Stomach smooth muscle (tissue), 2 donors: ENCODE data around the gene USP6NL.

Source experiments
- H3K27ac ChIP-seq: one replicate; pipeline ENCODE4 v1.7.0; 2013; ENCODE audit warnings: mild to moderate bottlenecking, low read length, inconsistent platforms
- H3K27me3 ChIP-seq, 2 donors: one replicate each; pipeline ENCODE4 v1.7.0; 2013; ENCODE audit warnings: low read length in 2 of 2; ENCODE audit not compliant: insufficient read depth in 2 of 2, control insufficient read depth in 1 of 2
- H3K36me3 ChIP-seq, 2 donors: one replicate each; pipeline ENCODE4 v1.7.0; 2013; ENCODE audit warnings: low read length in 2 of 2; ENCODE audit not compliant: control insufficient read depth in 2 of 2, insufficient read depth in 2 of 2
- H3K4me1 ChIP-seq: one replicate; pipeline ENCODE4 v1.7.0; 2013; ENCODE audit warnings: low read length; ENCODE audit not compliant: control insufficient read depth, insufficient read depth
- H3K4me3 ChIP-seq, 2 donors: one replicate each; pipeline ENCODE4 v1.7.0; 2013; ENCODE audit warnings: low read length in 2 of 2
- H3K9ac ChIP-seq, 2 donors: one replicate each; pipeline ENCODE4 v1.7.0; 2013; ENCODE audit warnings: low read length in 2 of 2, mild to moderate bottlenecking in 1 of 2
- H3K9me3 ChIP-seq, 2 donors: one replicate each; pipeline ENCODE4 v1.7.0; 2013; ENCODE audit warnings: low read length in 2 of 2; ENCODE audit not compliant: control insufficient read depth in 2 of 2
- donor health status: healthy.
- donor health status: Pancreatic carcinoma.

USP6NL gene

DNA sequence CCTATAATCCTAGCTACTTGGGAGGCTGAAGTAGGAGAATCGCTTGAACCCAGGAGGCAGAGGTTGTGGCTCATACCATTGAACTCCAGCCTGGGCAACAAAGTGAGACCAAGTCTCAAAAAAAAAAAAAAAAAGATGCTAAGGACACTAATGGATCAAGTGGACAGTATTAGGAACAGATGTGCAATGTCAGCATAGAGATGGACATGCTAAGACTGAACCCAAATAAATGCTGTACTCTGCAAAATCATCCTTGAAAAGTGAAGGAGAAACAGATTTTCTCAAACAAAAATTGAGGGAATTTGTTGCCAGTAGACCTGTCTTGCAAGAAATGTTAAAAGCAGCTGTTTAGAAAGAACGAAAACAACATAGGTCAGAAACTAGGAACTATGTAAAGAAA, 194.5 kb downstream of the USP6NL start:
- Histone ChIP-seq H3K4me3 (no peak overlapping the region), H3K36me3 (no peaks in the 10 kb centered on the region), H3K9me3 (peaks cover 5 to 11% of the 10 kb centered on the region in 2 donors), H3K9ac (no peak overlapping the region), H3K4me1 (no peaks in the 10 kb centered on the region), H3K27ac (no peak overlapping the region), H3K27me3 (no peaks in the 10 kb centered on the region)

DNA sequence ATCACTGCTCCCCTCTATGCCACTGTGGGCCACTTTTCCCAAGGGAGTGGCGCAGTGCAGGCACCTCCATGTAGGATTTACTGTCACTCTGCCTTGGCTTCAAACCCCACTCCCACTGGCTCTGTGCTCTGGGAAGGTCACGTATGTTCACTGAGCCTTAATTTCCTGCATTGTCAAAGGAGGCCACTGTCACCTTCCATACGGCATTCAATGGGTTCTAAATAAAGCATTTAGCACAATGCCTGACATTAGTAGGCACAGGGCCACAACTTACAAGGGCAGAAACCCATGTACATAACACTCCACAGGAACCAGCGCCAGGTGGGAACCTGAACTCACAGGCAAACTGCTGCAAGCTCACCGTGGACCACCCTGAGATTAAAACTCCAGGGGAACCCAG, 196.4 kb downstream of the USP6NL start:
- no peak overlapping the region for H3K9ac ChIP-seq
- no peak overlapping the region for H3K27ac ChIP-seq
- peaks cover 4 to 6% of the 10 kb centered on the region in 2 donors for H3K9me3 ChIP-seq
- H3K4me1 ChIP-seq = no peaks in the 10 kb centered on the region
- no peak overlapping the region for H3K4me3 ChIP-seq
- H3K27me3 ChIP-seq = no peaks in the 10 kb centered on the region
- H3K36me3 ChIP-seq = no peaks in the 10 kb centered on the region

DNA sequence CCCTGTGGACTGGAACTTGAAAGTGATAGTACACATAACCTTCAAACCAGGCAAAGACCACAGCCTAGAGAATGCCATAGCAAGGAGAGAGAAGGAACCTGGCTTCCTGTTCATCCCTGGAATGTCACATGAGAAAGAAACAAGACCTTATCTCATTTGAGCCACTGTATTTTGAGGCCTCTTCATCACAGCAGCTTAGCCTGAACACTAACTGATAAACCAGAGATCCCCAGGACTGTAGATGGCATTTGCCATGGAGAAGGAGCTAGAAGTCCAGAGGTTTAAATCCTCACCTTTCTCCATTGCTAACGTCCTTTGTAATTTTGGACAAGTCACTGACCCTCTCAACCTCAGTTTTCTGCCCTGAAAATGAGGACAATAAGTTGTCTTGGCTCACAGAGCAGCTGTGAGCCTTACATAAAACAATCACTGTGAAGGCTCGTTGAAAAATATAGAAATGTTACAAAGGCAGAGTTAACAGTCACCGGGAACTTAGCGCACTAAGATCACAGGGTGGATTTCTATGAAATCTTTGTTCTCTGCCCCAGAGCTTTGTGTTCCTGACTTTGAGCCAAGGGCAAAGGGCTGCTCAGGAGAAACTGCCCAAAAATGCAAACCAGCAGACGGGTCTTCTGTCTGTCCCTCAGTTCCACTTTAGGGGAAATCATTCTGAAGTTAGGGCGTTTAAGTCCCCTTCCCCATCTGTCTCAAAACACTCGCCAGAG, 197.0 kb downstream of the USP6NL start:
- Histone ChIP-seq H3K36me3 (no peaks in the 10 kb centered on the region), H3K9me3 (peaks cover 4 to 6% of the 10 kb centered on the region in 2 donors), H3K4me1 (no peaks in the 10 kb centered on the region), H3K27ac (no peak overlapping the region), H3K27me3 (no peaks in the 10 kb centered on the region), H3K4me3 (no peak overlapping the region), H3K9ac (no peak overlapping the region)

DNA sequence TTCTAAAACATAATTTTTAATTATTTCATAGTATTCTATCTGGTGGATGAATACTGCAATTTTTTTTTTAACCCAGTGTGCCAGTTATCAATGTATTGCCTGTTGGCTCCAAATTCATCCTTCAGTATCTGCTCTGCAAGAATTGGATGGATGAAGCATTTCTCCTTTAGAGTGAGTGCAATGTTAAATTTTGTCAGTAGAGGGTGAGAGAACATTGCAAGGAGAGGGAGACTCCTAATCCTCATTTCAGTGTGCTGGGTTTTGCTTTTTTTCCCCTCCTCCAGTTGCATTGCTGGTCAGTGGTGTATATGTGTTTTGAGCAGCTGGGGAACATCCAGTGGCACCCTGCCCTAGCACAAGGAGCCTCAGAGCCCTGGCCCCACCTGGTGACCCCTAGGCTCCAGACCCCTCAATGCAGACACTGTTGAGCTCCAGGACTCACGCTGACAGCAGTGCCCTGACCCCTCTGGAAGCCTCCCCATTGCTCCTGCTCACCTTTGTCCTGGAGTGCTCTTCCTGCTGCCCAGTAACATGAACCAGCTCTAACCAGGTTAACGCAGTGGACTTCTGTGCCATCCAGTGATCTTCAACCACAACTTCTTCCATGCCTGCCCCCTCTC, 199.4 kb downstream of the USP6NL start:
- Histone ChIP-seq H3K27me3 (no peaks in the 10 kb centered on the region), H3K27ac (no peak overlapping the region), H3K36me3 (no peaks in the 10 kb centered on the region), H3K4me1 (no peaks in the 10 kb centered on the region), H3K9me3 (peaks cover 4 to 6% of the 10 kb centered on the region in 2 donors), H3K9ac (no peak overlapping the region), H3K4me3 (no peak overlapping the region)

DNA sequence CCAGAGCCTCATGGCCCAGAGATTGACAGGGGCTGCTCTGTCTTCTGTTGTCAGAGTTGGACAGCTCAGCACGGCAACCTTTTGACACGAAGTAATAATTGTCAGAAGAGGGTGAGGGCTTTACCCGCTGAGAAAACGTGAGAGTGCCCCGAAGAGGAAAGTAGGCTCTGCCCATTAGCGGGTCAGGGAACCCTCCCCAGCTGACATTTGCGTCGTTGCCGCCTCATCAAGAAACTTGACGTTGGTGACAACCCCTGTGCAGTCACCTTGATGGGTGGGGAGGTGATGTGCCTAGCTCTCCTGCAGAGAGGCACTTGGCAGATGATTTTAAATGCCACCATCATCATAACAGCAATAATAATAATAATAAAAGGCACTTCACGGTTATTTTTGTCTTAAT, 202.1 kb downstream of the USP6NL start:
- peaks cover 4 to 6% of the 10 kb centered on the region in 2 donors for H3K9me3 ChIP-seq
- H3K27me3 ChIP-seq = no peaks in the 10 kb centered on the region
- no peak overlapping the region for H3K4me3 ChIP-seq
- H3K36me3 ChIP-seq = no peaks in the 10 kb centered on the region
- H3K27ac ChIP-seq = no peak overlapping the region
- no peak overlapping the region for H3K9ac ChIP-seq
- no peaks in the 10 kb centered on the region for H3K4me1 ChIP-seq

DNA sequence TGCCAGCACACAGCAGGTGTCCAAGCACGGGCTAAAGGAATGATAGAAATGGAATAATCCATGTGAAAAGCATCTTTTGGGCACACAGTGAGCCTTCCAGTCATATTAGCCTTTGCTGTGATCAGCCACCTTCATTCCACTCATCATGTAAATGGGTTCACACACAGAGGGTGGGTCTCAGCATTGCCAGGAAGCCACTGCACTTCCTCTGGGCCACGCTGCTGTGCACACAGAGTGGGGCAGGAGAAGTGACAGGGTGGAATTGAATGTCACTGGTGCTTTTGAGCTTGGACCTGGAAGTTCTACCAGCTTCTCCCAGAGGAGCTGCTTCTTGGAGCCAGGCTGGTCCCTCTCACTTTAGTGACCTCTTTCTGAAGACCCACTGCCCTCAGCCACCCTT, 203.5 kb downstream of the USP6NL start:
- no peaks in the 10 kb centered on the region for H3K36me3 ChIP-seq
- peaks cover 4 to 6% of the 10 kb centered on the region in 2 donors for H3K9me3 ChIP-seq
- H3K4me1 ChIP-seq = no peaks in the 10 kb centered on the region
- H3K27ac ChIP-seq = no peak overlapping the region
- no peak overlapping the region for H3K4me3 ChIP-seq
- no peaks in the 10 kb centered on the region for H3K27me3 ChIP-seq
- H3K9ac ChIP-seq = no peak overlapping the region

DNA sequence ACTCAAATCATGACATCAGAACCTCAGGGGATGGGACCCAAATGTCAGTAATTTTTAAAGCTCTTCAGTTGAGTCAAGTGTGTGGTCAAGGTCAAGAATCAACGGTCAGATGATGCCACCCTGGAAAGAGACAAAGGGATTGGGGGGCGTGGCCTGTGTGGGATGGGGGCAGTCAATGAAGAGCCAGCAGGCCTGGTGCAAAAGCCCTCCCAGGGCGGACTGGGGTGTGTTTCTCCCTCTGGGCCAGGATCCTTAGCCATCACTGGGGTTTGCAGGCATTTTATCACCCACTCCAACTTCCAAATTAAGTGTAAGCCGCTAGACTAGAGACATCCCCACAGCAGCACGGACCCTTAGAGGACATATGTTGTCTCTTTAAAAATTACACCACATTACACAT, 204.7 kb downstream of the USP6NL start:
- no peaks in the 10 kb centered on the region for H3K9me3 ChIP-seq
- H3K36me3 ChIP-seq = no peaks in the 10 kb centered on the region
- no peak overlapping the region for H3K9ac ChIP-seq
- no peak overlapping the region for H3K4me3 ChIP-seq
- H3K4me1 ChIP-seq = no peaks in the 10 kb centered on the region
- no peak overlapping the region for H3K27ac ChIP-seq
- H3K27me3 ChIP-seq = no peaks in the 10 kb centered on the region

DNA sequence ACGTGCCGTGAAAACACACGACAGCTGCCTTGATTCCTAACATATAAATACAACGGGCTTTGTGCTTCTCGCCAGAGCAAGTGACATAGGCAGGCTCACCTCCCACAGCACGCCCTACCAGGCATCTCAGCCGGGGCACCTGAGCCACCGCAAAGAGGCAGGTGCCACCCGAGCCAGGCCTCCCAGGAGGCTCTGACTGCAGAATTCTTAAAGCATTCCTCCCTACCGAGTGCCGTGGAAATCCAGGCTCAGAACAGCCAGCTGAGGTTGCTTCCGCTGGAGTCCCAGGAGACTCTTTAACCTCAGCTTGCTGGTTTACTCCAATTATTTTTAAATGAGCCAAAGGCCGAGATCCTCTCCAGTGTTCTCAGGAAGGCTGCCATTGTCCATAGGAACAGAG, 206.5 kb downstream of the USP6NL start:
- Histone ChIP-seq H3K27ac (no peak overlapping the region), H3K4me3 (no peak overlapping the region), H3K4me1 (no peaks in the 10 kb centered on the region), H3K9ac (no peak overlapping the region), H3K27me3 (no peaks in the 10 kb centered on the region), H3K9me3 (no peaks in the 10 kb centered on the region), H3K36me3 (no peaks in the 10 kb centered on the region)
